ENCODE measurements around the gene KIAA0825. TPM values are rescaled to one million over a fixed set of nuclear protein-coding genes. Genes with fewer than 3 reads are reported as not detected.

KIAA0825 gene
- polyA plus RNA-seq, 1 of the 3 experiments (the other 2 are of a cell fraction) = 0.61 TPM

- H3K9me2 ChIP-seq = no peaks in the 10 kb centered on the region
- no peak overlapping the region for H3K4me3 ChIP-seq (ENCODE audit: low read depth in 2 of 2, low read length in 1 of 2)
- H3K79me2 ChIP-seq (ENCODE audit: insufficient read depth) = no peaks in the 10 kb centered on the region
- no peak overlapping the region for H3K4me2 ChIP-seq
- no peak for TF ChIP-seq NFIC (IDR thresholded peaks at IDR 0.05; ENCODE audit: borderline replicate concordance)
- TF ChIP-seq RFX5 (IDR thresholded peaks at IDR 0.05; ENCODE audit: low read length) = no peak
- no peak for TF ChIP-seq SMC3 (IDR thresholded peaks at IDR 0.05; ENCODE audit: low read depth, low read length)
- H3F3A ChIP-seq (replicated peaks; ENCODE audit: insufficient read depth) = no peaks in the 10 kb centered on the region
- no peaks in the 10 kb centered on the region; the same call in 1 of the 2 replicates for H3K9me3 ChIP-seq
- H3K4me1 ChIP-seq (ENCODE audit: control insufficient read depth in 1 of 2, insufficient read depth in 2 of 2, low read depth in 1 of 2, low read length in 1 of 2) = peaks cover 0 to 5% of the 10 kb centered on the region in 2 experiments; a peak in 2 of 4 replicates
- H3K9ac ChIP-seq = no peak overlapping the region
- POLR2A ChIA-PET = no interaction called here
- H3K27me3 ChIP-seq (ENCODE audit: insufficient read depth) = no peaks in the 10 kb centered on the region
- H2AFZ ChIP-seq (ENCODE audit: low read depth) = no peak overlapping the region
- no peak overlapping the region; a peak in 1 of 4 replicates for H3K27ac ChIP-seq (ENCODE audit: low read depth in 2 of 2, low read length in 1 of 2)
- no peaks in the 10 kb centered on the region for H4K20me1 ChIP-seq (ENCODE audit: insufficient read depth)
- H3K36me3 ChIP-seq (replicated peaks in 1 of 2; ENCODE audit: control insufficient read depth in 1 of 2, insufficient read depth in 2 of 2, low read length in 1 of 2) = no peaks in the 10 kb centered on the region
- CTCF ChIA-PET = no interaction called here
- 72% methylated on average over 1 of the region's 1 CpG for WGBS (ENCODE audit: low lambda C conversion rate)
- DNase-seq = no peak
Measured at GRCh38 chr5:94276048-94276447, 342.4 kb downstream of the KIAA0825 start.

GRCh38 chr5:94274707-94275106, 343.7 kb downstream of the KIAA0825 start:
- TF ChIP-seq ZBTB33 (IDR thresholded peaks at IDR 0.05; ENCODE audit: borderline replicate concordance, low read depth) = no peak
- Histone ChIP-seq H3K9ac (no peak overlapping the region), H2AFZ (ENCODE audit: low read depth) (no peak overlapping the region), H4K20me1 (ENCODE audit: insufficient read depth) (no peaks in the 10 kb centered on the region), H3K9me3 (peaks cover 5% of the 10 kb centered on the region; the same call in 1 of the 2 replicates), H3K79me2 (ENCODE audit: insufficient read depth) (no peaks in the 10 kb centered on the region), H3K4me3 (ENCODE audit: low read depth in 2 of 2, low read length in 1 of 2) (no peak overlapping the region), H3K9me2 (no peaks in the 10 kb centered on the region), H3K4me2 (no peak overlapping the region), H3F3A (replicated peaks; ENCODE audit: insufficient read depth) (no peaks in the 10 kb centered on the region), H3K27ac (ENCODE audit: low read depth in 2 of 2, low read length in 1 of 2) (no peak overlapping the region), H3K27me3 (ENCODE audit: insufficient read depth) (no peaks in the 10 kb centered on the region), H3K4me1 (ENCODE audit: control insufficient read depth in 1 of 2, insufficient read depth in 2 of 2, low read depth in 1 of 2, low read length in 1 of 2) (peaks cover 0 to 5% of the 10 kb centered on the region in 2 experiments; a peak in 2 of 4 replicates), H3K36me3 (replicated peaks in 1 of 2; ENCODE audit: control insufficient read depth in 1 of 2, insufficient read depth in 2 of 2, low read length in 1 of 2) (no peaks in the 10 kb centered on the region)
- CTCF ChIA-PET = interaction anchor here (1.3 kb wide), 1 partner anchor 10 kb away, joined by 4 read pairs; no protein-coding TSS in a partner anchor
- POLR2A ChIA-PET = no interaction called here
- no peak for DNase-seq
- WGBS (ENCODE audit: low lambda C conversion rate) = 77% methylated on average over 4 of the region's 4 CpGs

- POLR2A ChIA-PET = no interaction called here
- Histone ChIP-seq H4K20me1 (ENCODE audit: insufficient read depth) (no peaks in the 10 kb centered on the region), H3K4me3 (ENCODE audit: low read depth in 2 of 2, low read length in 1 of 2) (no peak overlapping the region), H3F3A (replicated peaks; ENCODE audit: insufficient read depth) (no peaks in the 10 kb centered on the region), H3K4me1 (ENCODE audit: control insufficient read depth in 1 of 2, insufficient read depth in 2 of 2, low read depth in 1 of 2, low read length in 1 of 2) (no peaks in the 10 kb centered on the region), H3K9me2 (no peaks in the 10 kb centered on the region), H3K9ac (no peak overlapping the region), H3K4me2 (no peak overlapping the region), H3K79me2 (ENCODE audit: insufficient read depth) (no peaks in the 10 kb centered on the region), H3K36me3 (replicated peaks in 1 of 2; ENCODE audit: control insufficient read depth in 1 of 2, insufficient read depth in 2 of 2, low read length in 1 of 2) (no peaks in the 10 kb centered on the region), H3K9me3 (peaks cover 5% of the 10 kb centered on the region; the same call in 1 of the 2 replicates), H3K27me3 (ENCODE audit: insufficient read depth) (no peaks in the 10 kb centered on the region), H2AFZ (ENCODE audit: low read depth) (no peak overlapping the region), H3K27ac (ENCODE audit: low read depth in 2 of 2, low read length in 1 of 2) (no peak overlapping the region)
- DNase-seq = no peak
- 77% methylated on average over 3 of the region's 3 CpGs for WGBS (ENCODE audit: low lambda C conversion rate)
- CTCF ChIA-PET = no interaction called here
- no peak for TF ChIP-seq MAX (IDR thresholded peaks at IDR 0.05; ENCODE audit: low read depth)
- no peak for TF ChIP-seq SIN3A (IDR thresholded peaks at IDR 0.05; ENCODE audit: borderline replicate concordance, low read depth, low read length)
- no peak for TF ChIP-seq REST (IDR thresholded peaks at IDR 0.05; ENCODE audit: low read depth, low read length)
- TF ChIP-seq EP300 (IDR thresholded peaks at IDR 0.05; ENCODE audit: borderline replicate concordance in 1 of 2, low read depth in 1 of 2, low read length in 1 of 2) = no peak
- TF ChIP-seq FOXJ3 (CRISPR knock-in tag; IDR thresholded peaks at IDR 0.05) = no peak
- no peak for TF ChIP-seq ELF1 (IDR thresholded peaks at IDR 0.05)
Measured at GRCh38 chr5:94268226-94268625, 350.2 kb downstream of the KIAA0825 start.
